Activated CD8-positive, alpha-beta memory T cell treated with anti-CD3 and anti-CD28 coated beads, Interleukin-2, amount 10 ng/mL, durations not matched to agents 7 days and 5 days (primary cell): ENCODE measurements around the gene PTPRN2. TPM values are rescaled to one million over a fixed set of nuclear protein-coding genes. Genes with fewer than 3 reads are reported as not detected.

Source experiments
- ATAC-seq: fragments of 150-1000 bp; cut with Tn5 transposase; one replicate; pipeline ENCODE4 v1.10.0; 2021; ENCODE audit warnings: moderate library complexity
- CTCF ChIA-PET: fragments of 350-600 bp; sonication (Branson Sonifier 250); formaldehyde crosslinking; loops from one replicate; lab custom pipeline; 2021; ENCODE audit warnings: antibody characterized with exemption; lab: Charles Lee
- DNase-seq: peaks from one replicate; pipeline ENCODE4 v3.0.0-alpha.2; 2020
- H3K27ac Mint-ChIP-seq: one replicate; pipeline ENCODE4 v1.8.0; 2021; ENCODE audit warnings: mild to moderate bottlenecking, mixed read lengths
- H3K27me3 Mint-ChIP-seq: one replicate; pipeline ENCODE4 v1.8.0; 2021; ENCODE audit warnings: mixed read lengths
- H3K36me3 Mint-ChIP-seq: one replicate; pipeline ENCODE4 v1.8.0; 2021; ENCODE audit warnings: mild to moderate bottlenecking, mixed read lengths
- H3K4me1 Mint-ChIP-seq: one replicate; pipeline ENCODE4 v1.8.0; 2021; ENCODE audit warnings: mixed read lengths
- H3K4me3 Mint-ChIP-seq: one replicate; pipeline ENCODE4 v1.8.0; 2021; ENCODE audit warnings: mild to moderate bottlenecking, moderate library complexity, mixed read lengths
- H3K9me3 Mint-ChIP-seq: one replicate; pipeline ENCODE4 v1.8.0; 2022; ENCODE audit warnings: low read depth, mixed read lengths
- total RNA-seq, 2 experiments: library from RNA; stranded (reverse); gene quantifications; one replicate each; pipeline ENCODE4 v1.2.3, GENCODE V29; 2021

The PTPRN2 gene
- total RNA-seq, 2 experiments from 2014 or later, result 3.2 to 5.7 TPM

GRCh38 chr7:157964016-157964415, 623.6 kb downstream of the PTPRN2 start:
- ATAC-seq, result no peak
- H3K9me3 Mint-ChIP-seq, result no peaks in the 10 kb centered on the region
- H3K4me1 Mint-ChIP-seq, result no peaks in the 10 kb centered on the region
- no peak for DNase-seq
- no peak overlapping the region for H3K27ac Mint-ChIP-seq
- no peaks in the 10 kb centered on the region for H3K36me3 Mint-ChIP-seq
- H3K27me3 Mint-ChIP-seq, result peaks cover 5% of the 10 kb centered on the region
- CTCF ChIA-PET, result no interaction called here
- no peak overlapping the region for H3K4me3 Mint-ChIP-seq

- CTCF ChIA-PET, result no interaction called here
- ATAC-seq (no peak), DNase-seq (no peak)
- Mint-ChIP-seq H3K36me3 (no peaks in the 10 kb centered on the region), H3K9me3 (no peaks in the 10 kb centered on the region), H3K27me3 (peaks cover 5% of the 10 kb centered on the region), H3K4me1 (no peaks in the 10 kb centered on the region), H3K4me3 (no peak overlapping the region), H3K27ac (no peak overlapping the region)
These were observed 624.1 kb downstream of the PTPRN2 start for GRCh38 chr7:157963526-157963925.

DNA sequence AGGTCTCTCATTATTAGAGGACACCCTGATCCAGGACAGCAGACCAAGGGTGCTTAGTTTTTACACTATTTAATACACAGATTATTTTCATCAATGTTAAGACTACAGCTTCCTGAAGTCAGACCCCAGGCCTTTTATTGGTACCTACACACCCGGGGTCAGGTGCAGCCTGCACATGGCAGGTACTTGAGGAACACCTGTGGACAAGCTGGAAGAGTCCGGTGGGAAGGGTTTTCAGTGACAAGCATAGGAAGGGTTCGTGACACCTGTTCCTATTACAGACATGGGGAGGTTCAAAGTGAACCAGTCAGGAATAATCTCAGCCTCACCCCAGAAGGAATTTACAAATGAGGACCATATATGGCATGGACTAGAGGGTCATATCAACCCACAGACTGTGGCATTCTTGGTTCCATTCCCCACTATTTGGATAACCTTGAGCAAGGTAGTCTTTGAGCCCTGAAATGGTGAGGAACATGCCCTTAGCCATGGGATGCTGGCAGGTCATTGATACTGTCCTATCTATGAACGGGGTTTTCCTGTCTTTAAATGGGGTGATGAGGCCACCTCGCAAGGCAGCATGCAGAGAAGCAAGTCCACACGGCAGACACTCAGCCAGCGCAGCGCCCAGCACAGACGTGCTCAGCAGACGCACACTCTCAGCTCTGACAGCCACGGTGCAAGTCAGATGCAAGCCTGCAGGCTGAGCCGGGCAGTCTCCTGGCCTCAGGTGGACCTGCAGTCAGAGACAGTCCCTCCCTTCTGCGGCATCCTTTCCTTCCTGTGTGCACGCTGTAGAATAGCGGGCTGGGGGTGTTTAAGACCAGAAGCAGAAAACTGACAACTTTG, 624.9 kb downstream of the PTPRN2 start:
- no peaks in the 10 kb centered on the region for H3K9me3 Mint-ChIP-seq
- H3K4me3 Mint-ChIP-seq, result no peak overlapping the region
- peaks cover 5% of the 10 kb centered on the region for H3K27me3 Mint-ChIP-seq
- no peak overlapping the region for H3K27ac Mint-ChIP-seq
- CTCF ChIA-PET, result no interaction called here
- H3K4me1 Mint-ChIP-seq, result no peaks in the 10 kb centered on the region
- DNase-seq (no peak), ATAC-seq (no peak)
- no peaks in the 10 kb centered on the region for H3K36me3 Mint-ChIP-seq

GRCh38 chr7:157961731-157962457, 625.7 kb downstream of the PTPRN2 start:
- Mint-ChIP-seq H3K36me3 (no peaks in the 10 kb centered on the region), H3K9me3 (no peaks in the 10 kb centered on the region), H3K4me1 (no peaks in the 10 kb centered on the region), H3K27ac (no peak overlapping the region), H3K27me3 (peaks cover 5% of the 10 kb centered on the region), H3K4me3 (no peak overlapping the region)
- CTCF ChIA-PET, result no interaction called here
- ATAC-seq (no peak), DNase-seq (no peak)

GRCh38 chr7:157955348-157955999, 632.1 kb downstream of the PTPRN2 start:
- Mint-ChIP-seq H3K4me3 (no peak overlapping the region), H3K9me3 (no peaks in the 10 kb centered on the region), H3K36me3 (no peaks in the 10 kb centered on the region), H3K27me3 (no peaks in the 10 kb centered on the region), H3K4me1 (no peaks in the 10 kb centered on the region), H3K27ac (no peak overlapping the region)
- CTCF ChIA-PET, result no interaction called here
- DNase-seq (no peak), ATAC-seq (no peak)

GRCh38 chr7:157954901-157955300, 632.7 kb downstream of the PTPRN2 start:
- ATAC-seq (no peak), DNase-seq (no peak)
- H3K27ac Mint-ChIP-seq, result no peak overlapping the region
- no peaks in the 10 kb centered on the region for H3K4me1 Mint-ChIP-seq
- H3K9me3 Mint-ChIP-seq, result no peaks in the 10 kb centered on the region
- no peaks in the 10 kb centered on the region for H3K27me3 Mint-ChIP-seq
- no peaks in the 10 kb centered on the region for H3K36me3 Mint-ChIP-seq
- no peak overlapping the region for H3K4me3 Mint-ChIP-seq
- CTCF ChIA-PET, result no interaction called here

GRCh38 chr7:157952841-157953645, 634.6 kb downstream of the PTPRN2 start:
- no peak for ATAC-seq

GRCh38 chr7:157952050-157952667, 635.5 kb downstream of the PTPRN2 start:
- Mint-ChIP-seq H3K27me3 (no peaks in the 10 kb centered on the region), H3K4me1 (no peaks in the 10 kb centered on the region), H3K4me3 (no peak overlapping the region), H3K36me3 (no peaks in the 10 kb centered on the region), H3K27ac (no peak overlapping the region), H3K9me3 (peaks cover 5% of the 10 kb centered on the region)
- ATAC-seq (no peak), DNase-seq (no peak)
- CTCF ChIA-PET, result no interaction called here

More at GRCh38 chr7:157952841-157953645, 634.6 kb downstream of the PTPRN2 start:
- H3K4me1 Mint-ChIP-seq, result no peaks in the 10 kb centered on the region
- no peak overlapping the region for H3K27ac Mint-ChIP-seq
- no peak overlapping the region for H3K4me3 Mint-ChIP-seq
- H3K27me3 Mint-ChIP-seq, result no peaks in the 10 kb centered on the region
- DNase-seq, result no peak
- no peaks in the 10 kb centered on the region for H3K9me3 Mint-ChIP-seq
- H3K36me3 Mint-ChIP-seq, result no peaks in the 10 kb centered on the region
- CTCF ChIA-PET, result no interaction called here

DNA sequence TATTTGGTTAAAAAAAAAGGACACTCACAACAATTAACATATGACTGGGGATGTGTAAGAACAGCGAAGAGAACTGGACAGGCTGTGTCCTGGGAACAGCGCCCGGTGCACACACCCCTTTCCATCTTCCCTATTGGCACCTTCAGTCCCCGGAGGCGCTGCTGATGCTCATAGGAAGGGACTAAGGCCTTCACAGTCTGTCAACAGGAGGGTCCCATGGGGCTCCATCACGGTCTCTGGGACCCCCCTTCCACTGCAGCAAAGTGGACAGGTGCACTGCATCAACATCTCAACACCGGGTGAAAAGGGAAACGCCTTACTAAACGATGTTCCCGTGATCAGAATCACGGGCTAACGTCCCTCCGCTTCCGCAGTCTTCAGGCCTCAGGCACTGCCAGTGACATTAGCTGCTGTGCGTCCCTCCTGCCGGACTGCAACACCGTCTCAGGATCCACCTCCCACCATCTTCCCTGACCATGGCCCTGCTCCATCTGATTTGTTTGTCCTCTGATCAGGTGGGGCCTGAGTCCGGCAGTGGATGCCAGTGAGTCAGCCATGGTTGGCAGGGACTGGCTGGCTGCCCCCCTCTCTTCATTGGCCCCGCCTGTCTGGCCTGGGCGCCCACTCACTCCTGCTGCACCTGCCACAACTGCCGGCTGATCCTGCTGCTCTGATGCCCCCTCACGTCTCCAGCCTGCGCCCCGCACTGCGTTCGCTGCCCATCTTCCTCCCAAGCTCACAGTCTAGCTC, 636.1 kb downstream of the PTPRN2 start:
- no peak overlapping the region for H3K4me3 Mint-ChIP-seq

DNA sequence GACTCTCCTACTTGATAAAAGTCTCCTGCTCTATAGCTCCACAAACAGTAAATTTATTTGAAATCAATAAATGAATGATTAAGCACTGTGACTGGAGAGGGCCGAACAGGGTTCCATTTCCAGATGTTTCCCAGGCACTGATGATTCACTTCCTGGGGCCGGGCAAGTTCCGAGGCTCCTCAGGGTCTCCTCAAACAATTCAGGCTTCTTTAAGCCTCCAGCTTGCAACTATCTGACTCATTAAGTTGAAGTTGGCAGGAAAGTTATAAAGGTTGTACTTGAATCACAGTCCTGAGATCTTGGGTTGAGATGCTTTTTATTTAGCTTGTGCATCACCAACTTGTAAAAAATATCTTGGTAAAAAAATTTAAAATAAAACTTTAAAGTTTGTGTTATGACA, 637.9 kb downstream of the PTPRN2 start:
- Mint-ChIP-seq H3K4me3 (no peak overlapping the region), H3K27ac (no peak overlapping the region), H3K27me3 (no peaks in the 10 kb centered on the region), H3K9me3 (peaks cover 10% of the 10 kb centered on the region), H3K36me3 (no peaks in the 10 kb centered on the region), H3K4me1 (no peaks in the 10 kb centered on the region)
- CTCF ChIA-PET, result no interaction called here
- DNase-seq, result no peak
- ATAC-seq, result no peak

More for the DNA sequence above, 636.1 kb downstream of the PTPRN2 start:
- no peak overlapping the region for H3K27ac Mint-ChIP-seq
- CTCF ChIA-PET, result no interaction called here
- DNase-seq, result no peak
- peaks cover 5% of the 10 kb centered on the region for H3K9me3 Mint-ChIP-seq
- no peaks in the 10 kb centered on the region for H3K36me3 Mint-ChIP-seq
- ATAC-seq, result no peak
- H3K4me1 Mint-ChIP-seq, result no peaks in the 10 kb centered on the region
- H3K27me3 Mint-ChIP-seq, result no peaks in the 10 kb centered on the region

- Mint-ChIP-seq H3K4me1 (no peaks in the 10 kb centered on the region), H3K27ac (no peak overlapping the region), H3K36me3 (no peaks in the 10 kb centered on the region), H3K27me3 (no peaks in the 10 kb centered on the region), H3K4me3 (no peak overlapping the region), H3K9me3 (peaks cover 10% of the 10 kb centered on the region)
- no peak for ATAC-seq
- DNase-seq, result no peak
- CTCF ChIA-PET, result no interaction called here
These were observed 640.1 kb downstream of the PTPRN2 start for GRCh38 chr7:157947504-157947903.

DNA sequence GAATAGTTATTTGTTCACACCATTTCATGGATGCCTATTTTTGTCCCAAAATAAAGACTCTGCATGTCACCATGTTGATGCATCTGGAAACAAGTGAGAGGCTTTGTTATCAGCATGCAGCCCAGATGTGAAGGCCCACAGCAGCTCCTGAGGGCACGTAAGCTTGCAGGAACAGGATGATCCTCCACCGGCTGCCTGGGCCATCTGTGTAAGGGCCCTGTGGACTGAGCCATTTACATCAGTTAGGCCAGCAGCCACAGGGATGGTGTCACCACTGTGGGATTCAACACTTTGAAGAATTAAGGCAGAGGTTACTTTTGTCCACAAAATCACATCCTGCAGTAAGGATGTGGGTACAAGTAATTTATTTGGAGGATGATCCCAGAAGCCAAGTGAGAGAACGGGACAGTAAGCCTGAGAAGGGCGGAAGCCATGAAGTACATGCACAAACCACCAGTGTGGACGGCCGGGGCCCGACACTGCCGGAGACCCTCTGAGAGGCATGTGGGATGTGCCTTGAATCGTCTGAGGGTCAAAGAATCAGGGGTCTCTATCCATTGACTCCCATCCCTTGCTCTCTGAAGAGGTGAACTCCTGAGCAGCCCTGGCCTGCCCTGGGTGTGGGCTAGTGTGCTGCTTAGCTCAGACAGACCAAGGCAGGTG, 641.1 kb downstream of the PTPRN2 start:
- no peak overlapping the region for H3K4me3 Mint-ChIP-seq
- H3K4me1 Mint-ChIP-seq, result no peaks in the 10 kb centered on the region
- peaks cover 10% of the 10 kb centered on the region for H3K9me3 Mint-ChIP-seq
- CTCF ChIA-PET, result no interaction called here
- H3K27me3 Mint-ChIP-seq, result no peaks in the 10 kb centered on the region
- no peak overlapping the region for H3K27ac Mint-ChIP-seq
- H3K36me3 Mint-ChIP-seq, result no peaks in the 10 kb centered on the region
- ATAC-seq (no peak), DNase-seq (no peak)
